Breast epithelium (tissue), 4 donors: ENCODE results near the gene PRSS57. TPM values are rescaled to one million over a fixed set of nuclear protein-coding genes. Genes with fewer than 3 reads are reported as not detected.
"Not testable (repeated sequence)": the region's sequence is repeated elsewhere in the genome, so short reads cannot be mapped to it uniquely, and the experiment has no call there.

ENCODE experiments used
- DNase-seq, 2 donors: peaks; one replicate each; pipeline ENCODE4 v3.0.0-alpha.2; 2019; ENCODE audit warnings: low spot score in 2 of 2
- H3K27ac ChIP-seq, 2 donors: fragments of 200-600 bp; sonication (generic) in 1 of 2; one replicate each; pipeline ENCODE4 v1.5.1; 2016 to 2019; ENCODE audit warnings: mild to moderate bottlenecking in 1 of 2
- H3K27me3 ChIP-seq, 2 donors: fragments of 200-600 bp; sonication (generic) in 1 of 2; one replicate each; pipeline versions ENCODE4 v1.5.1 to v1.6.0; 2017 to 2019; ENCODE audit warnings: control low read depth in 1 of 2, mild to moderate bottlenecking in 1 of 2
- H3K36me3 ChIP-seq: fragments of 200-600 bp; one replicate; pipeline ENCODE4 v1.5.1; 2019
- H3K4me1 ChIP-seq, 2 donors: fragments of 200-600 bp; sonication (generic); one replicate each; pipeline ENCODE4 v1.5.1; 2016 to 2019; ENCODE audit warnings: control low read depth in 1 of 2
- H3K4me3 ChIP-seq, 3 donors: fragments of 200-600 bp; sonication (generic); 1 replicate in 2 of 3; 2 replicates in 1 of 3; pipeline ENCODE4 v1.5.1; 2016 to 2019; ENCODE audit warnings: mild to moderate bottlenecking in 3 of 3, moderate library complexity in 2 of 3
- H3K9me3 ChIP-seq, 2 donors: fragments of 200-600 bp; sonication (generic) in 1 of 2; one replicate each; pipeline ENCODE4 v1.5.1; 2016 to 2019; ENCODE audit warnings: control low read depth in 1 of 2
- POLR2A ChIP-seq: fragments of 450-650 bp; IDR thresholded peaks from one replicate; pipeline ENCODE4 v1.6.1; 2016; ENCODE audit warnings: antibody characterized with exemption, mild to moderate bottlenecking, moderate library complexity
- POLR2AphosphoS5 ChIP-seq, 3 donors: sonication (generic); formaldehyde crosslinking; IDR thresholded peaks; one replicate each; pipeline ENCODE4 v1.6.1; 2017; ENCODE audit warnings: antibody characterized with exemption in 3 of 3
- intact Hi-C: fragments of 100-400 bp; cut with DNase I; formaldehyde crosslinking; loops from one replicate; pipeline ENCODE4 v1.15.1; 2023; ENCODE audit warnings: low total_unique reads
- total RNA-seq, 3 donors: library from RNA; depleted of rRNA; stranded (reverse); fragments of >200 nt; gene quantifications; one replicate each; pipeline ENCODE4 v1.1.0, GENCODE V29; 2016
- TF ChIP-seq, protein P1 (sequence below), 3 donors: fragments of 450-650 bp; IDR thresholded peaks; one replicate each; pipeline ENCODE4 v1.5.1; 2016 to 2017; ENCODE audit warnings: antibody characterized with exemption in 3 of 3, mild to moderate bottlenecking in 3 of 3, moderate library complexity in 3 of 3

Gene PRSS57
- not detected for total RNA-seq

DNA sequence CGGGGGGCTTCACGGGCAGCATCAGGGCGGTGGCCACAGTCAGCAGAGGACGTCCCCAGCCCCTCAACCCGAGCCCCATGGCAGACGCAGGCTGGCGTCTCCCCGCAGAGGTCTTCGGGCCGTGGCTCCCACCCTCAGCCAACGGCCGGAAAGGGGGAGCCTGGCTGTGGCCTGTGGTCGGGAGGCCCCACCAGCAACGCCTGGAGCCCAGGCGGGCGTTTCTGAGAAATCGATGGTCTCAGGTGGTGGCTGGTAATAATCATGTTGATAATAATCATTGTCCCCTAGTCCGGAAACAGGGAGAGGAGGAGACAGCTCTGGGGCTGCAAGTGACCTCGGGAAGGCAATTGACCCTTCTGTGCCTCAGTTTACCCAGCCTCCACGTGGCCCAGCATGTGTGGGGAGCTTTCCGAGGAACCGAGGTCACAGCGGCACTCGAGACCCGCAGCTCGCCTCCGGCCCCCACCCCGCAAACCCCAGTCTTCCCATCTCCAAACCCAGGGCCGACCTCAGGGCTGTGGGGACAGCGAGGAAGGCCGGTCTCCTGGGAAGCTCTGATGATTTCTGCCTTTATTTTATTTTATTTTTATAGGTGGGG is at the start of gene PRSS57:
PRSS57 (minus strand) TSS at position 101 of the 598 bp plus-strand sequence; CDS start at position 79, 22 bp downstream.
- no peak within 1 kb of the TSS for H3K4me3 ChIP-seq
- intact Hi-C loops, result no loop called here
- H3K27ac ChIP-seq, result no peak within 1 kb of the TSS
- H3K27me3 ChIP-seq, result peaks cover 0 to 13% of the 10 kb centered on the region in 2 donors
- no peaks in the 10 kb centered on the region for H3K9me3 ChIP-seq
- H3K36me3 ChIP-seq, result no peaks in the 10 kb centered on the region
- no peaks in the 10 kb centered on the region for H3K4me1 ChIP-seq
- TF ChIP-seq, protein P1, sequence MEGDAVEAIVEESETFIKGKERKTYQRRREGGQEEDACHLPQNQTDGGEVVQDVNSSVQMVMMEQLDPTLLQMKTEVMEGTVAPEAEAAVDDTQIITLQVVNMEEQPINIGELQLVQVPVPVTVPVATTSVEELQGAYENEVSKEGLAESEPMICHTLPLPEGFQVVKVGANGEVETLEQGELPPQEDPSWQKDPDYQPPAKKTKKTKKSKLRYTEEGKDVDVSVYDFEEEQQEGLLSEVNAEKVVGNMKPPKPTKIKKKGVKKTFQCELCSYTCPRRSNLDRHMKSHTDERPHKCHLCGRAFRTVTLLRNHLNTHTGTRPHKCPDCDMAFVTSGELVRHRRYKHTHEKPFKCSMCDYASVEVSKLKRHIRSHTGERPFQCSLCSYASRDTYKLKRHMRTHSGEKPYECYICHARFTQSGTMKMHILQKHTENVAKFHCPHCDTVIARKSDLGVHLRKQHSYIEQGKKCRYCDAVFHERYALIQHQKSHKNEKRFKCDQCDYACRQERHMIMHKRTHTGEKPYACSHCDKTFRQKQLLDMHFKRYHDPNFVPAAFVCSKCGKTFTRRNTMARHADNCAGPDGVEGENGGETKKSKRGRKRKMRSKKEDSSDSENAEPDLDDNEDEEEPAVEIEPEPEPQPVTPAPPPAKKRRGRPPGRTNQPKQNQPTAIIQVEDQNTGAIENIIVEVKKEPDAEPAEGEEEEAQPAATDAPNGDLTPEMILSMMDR (IDR thresholded peaks at IDR 0.05), result no peak
- TF ChIP-seq POLR2AphosphoS5 (IDR thresholded peaks at IDR 0.05) (no peak), POLR2A (no peak)
- DNase-seq, result no peak

GRCh38 chr19:743168-743687 is 48.0 kb upstream of the PRSS57 start:
- Histone ChIP-seq H3K27me3 (no peaks in the 10 kb centered on the region), H3K4me3 (no peak overlapping the region), H3K36me3 (no peaks in the 10 kb centered on the region), H3K27ac (no peak overlapping the region), H3K9me3 (peaks cover 9 to 34% of the 10 kb centered on the region in 2 donors), H3K4me1 (no peaks in the 10 kb centered on the region)
- no peak for DNase-seq
- TF ChIP-seq POLR2AphosphoS5 (IDR thresholded peaks at IDR 0.05), result no peak
- intact Hi-C loops, result no loop called here

DNA sequence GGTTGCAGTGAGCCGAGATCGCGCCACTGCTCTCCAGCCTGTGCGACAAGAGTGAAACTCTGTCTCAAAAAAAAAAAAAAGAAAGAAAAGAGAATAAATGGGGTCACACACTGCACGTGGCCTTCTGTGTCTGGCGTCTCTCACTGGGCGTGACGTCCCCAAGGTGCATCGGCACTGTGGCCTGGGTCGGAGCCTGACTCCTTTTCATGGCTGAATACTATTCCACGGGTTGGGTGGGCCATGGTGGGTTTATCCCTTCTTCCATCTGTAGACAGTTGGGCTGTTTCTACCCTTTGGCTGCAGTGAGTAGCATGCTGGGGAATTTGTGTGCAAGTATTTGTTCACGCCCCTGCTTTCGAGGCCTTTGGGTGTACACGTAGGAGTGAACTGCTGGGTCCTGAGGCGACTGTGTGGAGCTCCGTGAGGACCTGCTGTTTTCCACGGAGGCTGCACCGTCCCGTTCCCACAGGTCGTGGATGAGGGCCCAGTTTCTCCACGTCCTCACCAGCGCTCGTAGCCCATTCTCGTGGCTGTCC is 47.4 kb upstream of the PRSS57 start:
- intact Hi-C loops, result no loop called here
- Histone ChIP-seq H3K36me3 (no peaks in the 10 kb centered on the region), H3K4me1 (no peaks in the 10 kb centered on the region), H3K4me3 (no peak overlapping the region), H3K27ac (no peak overlapping the region), H3K27me3 (no peaks in the 10 kb centered on the region), H3K9me3 (peaks cover 9 to 28% of the 10 kb centered on the region in 2 donors)
- no peak for TF ChIP-seq POLR2A
- TF ChIP-seq, protein P1 (IDR thresholded peaks at IDR 0.05), result no peak
- TF ChIP-seq POLR2AphosphoS5 (IDR thresholded peaks at IDR 0.05), result no peak
- no peak for DNase-seq

- Histone ChIP-seq H3K9me3 (peaks cover 9 to 20% of the 10 kb centered on the region in 2 donors), H3K36me3 (no peaks in the 10 kb centered on the region), H3K4me1 (no peaks in the 10 kb centered on the region), H3K4me3 (no peak overlapping the region), H3K27me3 (no peaks in the 10 kb centered on the region), H3K27ac (no peak overlapping the region)
- intact Hi-C loops, result no loop called here
- DNase-seq, result no peak
- TF ChIP-seq POLR2A, result no peak
- no peak for TF ChIP-seq POLR2AphosphoS5 (IDR thresholded peaks at IDR 0.05)
- TF ChIP-seq, protein P1 (IDR thresholded peaks at IDR 0.05), result no peak
These were observed 46.4 kb upstream of the PRSS57 start for GRCh38 chr19:741506-742131.

DNA sequence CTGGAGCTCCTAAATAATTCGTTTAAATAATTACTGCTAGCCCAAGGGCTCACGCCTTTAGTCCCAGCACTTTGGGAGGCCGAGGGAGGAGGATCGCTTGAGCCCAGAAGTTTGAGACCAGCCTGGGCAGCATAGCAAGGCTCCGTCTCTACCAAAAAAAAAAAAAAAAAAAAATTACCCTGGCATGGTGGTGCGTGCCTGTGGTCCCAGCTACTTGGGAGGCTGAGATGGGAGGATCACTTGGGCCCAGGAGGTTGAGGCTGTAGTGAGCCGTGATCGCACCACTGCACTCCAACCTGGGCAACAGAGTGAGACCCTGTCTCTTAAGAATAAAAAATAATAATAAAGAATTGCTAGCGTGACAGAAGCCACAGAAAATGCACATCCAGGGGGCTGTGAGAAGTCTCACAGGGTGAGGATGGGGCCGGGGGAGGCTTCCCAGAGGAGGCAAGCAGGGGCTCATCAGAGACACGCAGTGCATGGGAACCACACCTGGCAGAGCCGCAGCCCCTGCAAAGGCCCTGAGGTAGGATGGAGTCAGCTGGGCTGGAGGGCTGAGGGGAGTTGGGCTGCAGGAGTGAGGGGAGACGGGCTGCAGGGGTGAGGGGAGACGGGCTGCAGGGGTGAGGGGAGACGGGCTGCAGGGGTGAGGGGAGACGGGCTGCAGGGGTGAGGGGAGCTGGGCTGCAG is 45.7 kb upstream of the PRSS57 start:
- H3K4me1 ChIP-seq, H3K27me3 ChIP-seq, DNase-seq, H3K36me3 ChIP-seq, intact Hi-C loops, H3K4me3 ChIP-seq, H3K27ac ChIP-seq: not testable (repeated sequence)
- H3K9me3 ChIP-seq, result peaks cover 9 to 17% of the 10 kb centered on the region in 2 donors
